H9 (cell line): Measurements from ENCODE around the gene SLC27A6. TPM values are rescaled to one million over a fixed set of nuclear protein-coding genes. Genes with fewer than 3 reads are reported as not detected.

Experiments used
- DNase-seq: peaks from one replicate; pipeline ENCODE4 v3.0.0-alpha.2; 2017
- H2AFZ ChIP-seq: one replicate; pipeline ENCODE4 v1.6.1; 2013; ENCODE audit warnings: mild to moderate bottlenecking, low read length, control low read depth, moderate library complexity
- H2AK5ac ChIP-seq: 2 replicates; pipeline ENCODE4 v1.6.1; 2013; ENCODE audit warnings: low read length, control low read depth, mixed read lengths; ENCODE audit not compliant: insufficient read length
- H2BK120ac ChIP-seq: one replicate; pipeline ENCODE4 v1.6.1; 2013; ENCODE audit warnings: low read depth, mild to moderate bottlenecking, low read length, control low read depth, inconsistent platforms; ENCODE audit not compliant: poor library complexity, severe bottlenecking
- H2BK12ac ChIP-seq: 2 replicates; pipeline ENCODE4 v1.6.1; 2013; ENCODE audit warnings: low read length, control low read depth, mixed read lengths, low read depth; ENCODE audit not compliant: insufficient read length
- H2BK15ac ChIP-seq: 2 replicates; pipeline ENCODE4 v1.6.1; 2013; ENCODE audit warnings: low read depth, low read length, control low read depth
- H2BK20ac ChIP-seq: one replicate; pipeline ENCODE4 v1.6.1; 2013; ENCODE audit warnings: low read depth, mild to moderate bottlenecking, low read length, control low read depth, inconsistent platforms; ENCODE audit not compliant: poor library complexity, severe bottlenecking
- H2BK5ac ChIP-seq: 2 replicates; pipeline ENCODE4 v1.6.1; 2013; ENCODE audit warnings: low read length, control low read depth, mixed read lengths; ENCODE audit not compliant: insufficient read length
- H3K14ac ChIP-seq: 2 replicates; pipeline ENCODE4 v1.6.1; 2013; ENCODE audit warnings: low read length, control low read depth; ENCODE audit not compliant: insufficient read depth
- H3K18ac ChIP-seq: 2 replicates; pipeline ENCODE4 v1.6.1; 2013; ENCODE audit warnings: low read depth, mild to moderate bottlenecking, mixed read lengths, low read length, control low read depth; ENCODE audit not compliant: insufficient read length
- H3K23ac ChIP-seq: 2 replicates; pipeline ENCODE4 v1.6.1; 2013; ENCODE audit warnings: low read length, control low read depth, mixed read lengths, low read depth; ENCODE audit not compliant: insufficient read length
- H3K23me2 ChIP-seq: 2 replicates; pipeline ENCODE4 v1.6.1; 2013; ENCODE audit warnings: low read depth, mild to moderate bottlenecking, mixed read lengths, low read length, control low read depth; ENCODE audit not compliant: insufficient read length, poor library complexity, severe bottlenecking
- H3K27ac ChIP-seq: 2 replicates; pipeline ENCODE4 v1.5.1; 2013; ENCODE audit warnings: low read length, control low read depth, mixed read lengths, low read depth; ENCODE audit not compliant: insufficient read length
- H3K27me3 ChIP-seq: 2 replicates; pipeline ENCODE4 v1.6.1; 2013; ENCODE audit warnings: low read length, control low read depth, inconsistent platforms; ENCODE audit not compliant: insufficient read depth
- H3K4ac ChIP-seq: 2 replicates; pipeline ENCODE4 v1.6.1; 2013; ENCODE audit warnings: low read depth, mild to moderate bottlenecking, control low read depth, inconsistent platforms, low read length, moderate library complexity
- H3K4me1 ChIP-seq: 2 replicates; pipeline ENCODE4 v1.6.1; 2013; ENCODE audit warnings: low read length, control low read depth, inconsistent platforms; ENCODE audit not compliant: insufficient read depth
- H3K4me2 ChIP-seq: 2 replicates; pipeline ENCODE4 v1.6.1; 2013; ENCODE audit warnings: low read length, control low read depth, mixed read lengths; ENCODE audit not compliant: insufficient read length, insufficient read depth
- H3K56ac ChIP-seq: 2 replicates; pipeline ENCODE4 v1.6.1; 2013; ENCODE audit warnings: low read depth, mild to moderate bottlenecking, mixed read lengths, low read length, control low read depth; ENCODE audit not compliant: insufficient read length
- H3K79me1 ChIP-seq: 2 replicates; pipeline ENCODE4 v1.6.1; 2013; ENCODE audit warnings: low read depth, mild to moderate bottlenecking, moderate library complexity, low read length, control low read depth, inconsistent platforms; ENCODE audit not compliant: insufficient read depth, poor library complexity, severe bottlenecking
- H3K79me2 ChIP-seq: 2 replicates; pipeline ENCODE4 v1.6.1; 2013; ENCODE audit warnings: low read length, control low read depth, inconsistent platforms; ENCODE audit not compliant: insufficient read depth
- H3K9ac ChIP-seq: 2 replicates; pipeline ENCODE4 v1.6.1; 2013; ENCODE audit warnings: low read length, control low read depth, mixed read lengths; ENCODE audit not compliant: insufficient read length; ENCODE audit errors: extremely low read depth
- H3K9me3 ChIP-seq: one replicate; pipeline ENCODE4 v1.6.1; 2013; ENCODE audit warnings: low read depth, low read length, inconsistent platforms; ENCODE audit not compliant: control insufficient read depth
- H3T11ph ChIP-seq: one replicate; pipeline ENCODE4 v1.6.1; 2013; ENCODE audit warnings: mild to moderate bottlenecking, low read length, control low read depth, inconsistent platforms
- H4K20me1 ChIP-seq: one replicate; pipeline ENCODE4 v1.6.1; 2013; ENCODE audit not compliant: control insufficient read depth, insufficient read length, insufficient read depth
- H4K5ac ChIP-seq: 2 replicates; pipeline ENCODE4 v1.6.1; 2013; ENCODE audit warnings: low read depth, mild to moderate bottlenecking, mixed read lengths, low read length, control low read depth; ENCODE audit not compliant: insufficient read length
- H4K8ac ChIP-seq: replicated peaks from 2 replicates; pipeline ENCODE4 v1.6.1; 2013; ENCODE audit warnings: low read length, control low read depth, mixed read lengths, low read depth; ENCODE audit not compliant: insufficient read length
- H4K91ac ChIP-seq: 2 replicates; pipeline ENCODE4 v1.6.1; 2013; ENCODE audit warnings: low read depth, mild to moderate bottlenecking, moderate library complexity, mixed read lengths, low read length, control low read depth; ENCODE audit not compliant: insufficient read length
- H3K27ac Mint-ChIP-seq, 3 experiments: 2 replicates in 2 of 3; 3 replicates in 1 of 3; pipeline ENCODE4 v1.8.0; 2020 to 2021; ENCODE audit warnings: mixed read lengths in 3 of 3, mild to moderate bottlenecking in 1 of 3, moderate library complexity in 1 of 3
- H3K27me3 Mint-ChIP-seq: 2 replicates; pipeline ENCODE4 v1.8.0; 2021; ENCODE audit warnings: low read depth, mild to moderate bottlenecking, moderate library complexity, mixed read lengths
- H3K36me3 Mint-ChIP-seq, 3 experiments: 2 replicates in 2 of 3; 3 replicates in 1 of 3; pipeline ENCODE4 v1.8.0; 2020 to 2021; ENCODE audit warnings: low read depth in 3 of 3, mixed read lengths in 3 of 3; ENCODE audit not compliant: insufficient read depth in 1 of 3
- H3K4me1 Mint-ChIP-seq, 2 experiments: 2 replicates each; pipeline ENCODE4 v1.8.0; 2020; ENCODE audit warnings: mixed read lengths in 2 of 2
- H3K4me3 Mint-ChIP-seq, 2 experiments: 2 replicates in 1 of 2; 3 replicates in 1 of 2; pipeline ENCODE4 v1.8.0; 2020 to 2021; ENCODE audit warnings: mild to moderate bottlenecking in 2 of 2, mixed read lengths in 2 of 2, moderate library complexity in 1 of 2
- H3K9me3 Mint-ChIP-seq, 2 experiments: 2 replicates in 1 of 2; 3 replicates in 1 of 2; pipeline ENCODE4 v1.8.0; 2020; ENCODE audit warnings: mild to moderate bottlenecking in 2 of 2, mixed read lengths in 2 of 2, moderate library complexity in 1 of 2
- WGBS: extraction: QIAGEN DNeasy Blood & Tissue Kit; methylation state at CpG from one replicate; pipeline ENCODE4 v1.1.7; 2013; ENCODE audit warnings: missing lambda C conversion rate, low lambda C conversion rate, mixed read lengths; ENCODE audit not compliant: insufficient read length; ENCODE audit errors: extremely low coverage; 5-methylcytosine and 5-hydroxymethylcytosine counted together
- total RNA-seq: library from RNA; stranded (reverse); gene quantifications from 2 replicates; pipeline ENCODE4 v1.2.1, GENCODE V29; 2021
- TF ChIP-seq, protein P1 (sequence below): fragments of 200-600 bp; sonication (generic); conservative IDR thresholded peaks from 3 replicates; pipeline ENCODE4 v1.8.0; 2021; ENCODE audit warnings: antibody characterized with exemption, mild to moderate bottlenecking

SLC27A6 gene
- total RNA-seq, 1 experiment from 2014 or later, result 3.0 TPM

DNA sequence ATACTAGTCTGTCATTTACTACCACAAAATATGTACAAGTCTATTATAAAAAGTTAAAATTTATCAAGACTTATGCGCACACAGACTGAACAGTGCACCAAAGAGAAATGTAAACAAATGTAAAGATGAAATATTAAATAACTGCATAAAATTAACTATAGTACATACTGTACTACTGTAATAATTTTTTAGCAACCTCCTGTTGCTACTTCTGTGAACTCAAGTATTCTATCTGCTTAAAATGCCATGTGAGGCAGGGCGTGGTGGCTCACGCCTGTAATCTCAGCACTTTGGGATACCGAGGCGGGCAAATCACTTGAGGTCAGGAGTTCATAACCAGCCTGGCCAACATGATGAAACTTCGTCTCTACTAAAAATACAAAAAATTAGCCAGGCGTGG, 115.5 kb downstream of the SLC27A6 start:
- Mint-ChIP-seq H3K27ac (no peak overlapping the region), H3K36me3 (no peaks in the 10 kb centered on the region), H3K4me1 (no peaks in the 10 kb centered on the region), H3K4me3 (no peak overlapping the region), H3K27me3 (no peaks in the 10 kb centered on the region; the same call in 1 of the 2 replicates), H3K9me3 (no peaks in the 10 kb centered on the region)
- H4K5ac ChIP-seq, result no peak overlapping the region
- no peaks in the 10 kb centered on the region for H3K79me2 ChIP-seq
- no peak overlapping the region for H3K4ac ChIP-seq
- H4K20me1 ChIP-seq, result no peaks in the 10 kb centered on the region
- no peak overlapping the region for H2BK15ac ChIP-seq
- H3K9ac ChIP-seq, result no peak overlapping the region
- no peaks in the 10 kb centered on the region for H3K27me3 ChIP-seq
- H3K56ac ChIP-seq, result no peak overlapping the region
- H4K8ac ChIP-seq, result no peak overlapping the region
- H2BK120ac ChIP-seq, result no peak overlapping the region
- no peak overlapping the region for H3T11ph ChIP-seq
- H3K79me1 ChIP-seq, result no peaks in the 10 kb centered on the region
- H3K4me1 ChIP-seq, result no peaks in the 10 kb centered on the region
- no peak overlapping the region for H2BK12ac ChIP-seq
- no peak overlapping the region for H2AFZ ChIP-seq
- no peak overlapping the region for H3K27ac ChIP-seq
- H3K14ac ChIP-seq, result no peak overlapping the region
- H3K23ac ChIP-seq, result no peak overlapping the region
- no peak overlapping the region for H2BK20ac ChIP-seq
- DNase-seq, result no peak
- H4K91ac ChIP-seq, result no peak overlapping the region
- H3K9me3 ChIP-seq, result no peaks in the 10 kb centered on the region
- TF ChIP-seq, protein P1, sequence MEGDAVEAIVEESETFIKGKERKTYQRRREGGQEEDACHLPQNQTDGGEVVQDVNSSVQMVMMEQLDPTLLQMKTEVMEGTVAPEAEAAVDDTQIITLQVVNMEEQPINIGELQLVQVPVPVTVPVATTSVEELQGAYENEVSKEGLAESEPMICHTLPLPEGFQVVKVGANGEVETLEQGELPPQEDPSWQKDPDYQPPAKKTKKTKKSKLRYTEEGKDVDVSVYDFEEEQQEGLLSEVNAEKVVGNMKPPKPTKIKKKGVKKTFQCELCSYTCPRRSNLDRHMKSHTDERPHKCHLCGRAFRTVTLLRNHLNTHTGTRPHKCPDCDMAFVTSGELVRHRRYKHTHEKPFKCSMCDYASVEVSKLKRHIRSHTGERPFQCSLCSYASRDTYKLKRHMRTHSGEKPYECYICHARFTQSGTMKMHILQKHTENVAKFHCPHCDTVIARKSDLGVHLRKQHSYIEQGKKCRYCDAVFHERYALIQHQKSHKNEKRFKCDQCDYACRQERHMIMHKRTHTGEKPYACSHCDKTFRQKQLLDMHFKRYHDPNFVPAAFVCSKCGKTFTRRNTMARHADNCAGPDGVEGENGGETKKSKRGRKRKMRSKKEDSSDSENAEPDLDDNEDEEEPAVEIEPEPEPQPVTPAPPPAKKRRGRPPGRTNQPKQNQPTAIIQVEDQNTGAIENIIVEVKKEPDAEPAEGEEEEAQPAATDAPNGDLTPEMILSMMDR, result no peak
- H2BK5ac ChIP-seq, result no peak overlapping the region
- no peaks in the 10 kb centered on the region for H3K23me2 ChIP-seq
- no peak overlapping the region for H2AK5ac ChIP-seq
- H3K4me2 ChIP-seq, result no peak overlapping the region
- no CpG with 5 or more reads among the region's 7 CpGs for WGBS
- H3K18ac ChIP-seq, result no peak overlapping the region
